Lung (tissue), 12 donors: ENCODE data around the gene SLC4A1. TPM values are rescaled to one million over a fixed set of nuclear protein-coding genes. Genes with fewer than 3 reads are reported as not detected.

Experiments used
- ATAC-seq: fragments of 200-7000 bp; cut with Tn5 transposase; one replicate; pipeline ENCODE4 v1.9.1; 2020; ENCODE audit warnings: moderate number of reproducible peaks; ENCODE audit not compliant: insufficient read depth, low FRiP score
- DNase-seq, 3 donors: peaks; one replicate each; pipeline ENCODE4 v3.0.0-alpha.2; 2013 to 2017
- H3K27ac ChIP-seq, 2 donors: one replicate each; pipeline ENCODE4 v1.5.1; 2013; ENCODE audit warnings: mild to moderate bottlenecking in 2 of 2, moderate library complexity in 2 of 2, control low read depth in 1 of 2, inconsistent platforms in 1 of 2, low read depth in 1 of 2, low read length in 1 of 2
- H3K27me3 ChIP-seq, 3 donors: one replicate each; pipeline ENCODE4 v1.5.1; 2013; ENCODE audit warnings: low read length in 2 of 3; ENCODE audit not compliant: control insufficient read depth in 3 of 3, insufficient read depth in 3 of 3
- H3K36me3 ChIP-seq, 4 donors: one replicate each; pipeline ENCODE4 v1.5.1; 2013; ENCODE audit warnings: low read length in 4 of 4, mild to moderate bottlenecking in 1 of 4, moderate library complexity in 1 of 4; ENCODE audit not compliant: control insufficient read depth in 4 of 4, insufficient read depth in 4 of 4
- H3K4me1 ChIP-seq, 5 donors: one replicate each; pipeline ENCODE4 v1.5.1; 2013; ENCODE audit warnings: low read length in 5 of 5, mild to moderate bottlenecking in 2 of 5, moderate library complexity in 1 of 5; ENCODE audit not compliant: control insufficient read depth in 5 of 5, insufficient read depth in 5 of 5
- H3K4me3 ChIP-seq: one replicate; pipeline ENCODE4 v1.5.1; 2013; ENCODE audit warnings: mild to moderate bottlenecking, control low read depth, moderate library complexity
- H3K9ac ChIP-seq, 2 donors: one replicate each; pipeline ENCODE4 v1.5.1; 2013; ENCODE audit warnings: low read length in 2 of 2, control low read depth in 1 of 2; ENCODE audit not compliant: insufficient read depth in 1 of 2
- H3K9me3 ChIP-seq, 4 donors: one replicate each; pipeline ENCODE4 v1.5.1; 2013; ENCODE audit warnings: low read length in 3 of 4, mild to moderate bottlenecking in 1 of 4, moderate library complexity in 1 of 4; ENCODE audit not compliant: control insufficient read depth in 4 of 4, insufficient read depth in 3 of 4
- CTCF ChIP-seq: IDR thresholded peaks from 2 replicates; pipeline ENCODE4 v1.5.1; 2012; ENCODE audit warnings: mild to moderate bottlenecking; ENCODE audit errors: control extremely low read depth, extremely low read depth
- WGBS, 2 donors: extraction: QIAGEN DNeasy Blood & Tissue Kit; methylation state at CpG; one replicate each; pipeline ENCODE4 v1.1.7; 2013; 5-methylcytosine and 5-hydroxymethylcytosine counted together
- polyA plus RNA-seq, 2 donors: library from polyadenylated mRNA; stranded (reverse); fragments of 200-250 nt; gene quantifications; one replicate each; pipeline ENCODE4 v1.2.1, GENCODE V29; 2013
- total RNA-seq, 2 donors: library from RNA; depleted of rRNA in 1 of 2; stranded (reverse); fragments of >200 nt in 1 of 2; gene quantifications; one replicate each; pipeline ENCODE4 v1.2.1, GENCODE V29; 2014 to 2021
- donor health status: control.
- donor health status: control.
- donor health status: Bipolar disorder and iron deficiency.
- donor health status: healthy.
- donor health status: DM: yes; HTN: yes; CAD: no.

SLC4A1 gene
- total and polyA plus RNA-seq, 4 donors = 0.10 to 40.9 (median 0.77) TPM

DNA sequence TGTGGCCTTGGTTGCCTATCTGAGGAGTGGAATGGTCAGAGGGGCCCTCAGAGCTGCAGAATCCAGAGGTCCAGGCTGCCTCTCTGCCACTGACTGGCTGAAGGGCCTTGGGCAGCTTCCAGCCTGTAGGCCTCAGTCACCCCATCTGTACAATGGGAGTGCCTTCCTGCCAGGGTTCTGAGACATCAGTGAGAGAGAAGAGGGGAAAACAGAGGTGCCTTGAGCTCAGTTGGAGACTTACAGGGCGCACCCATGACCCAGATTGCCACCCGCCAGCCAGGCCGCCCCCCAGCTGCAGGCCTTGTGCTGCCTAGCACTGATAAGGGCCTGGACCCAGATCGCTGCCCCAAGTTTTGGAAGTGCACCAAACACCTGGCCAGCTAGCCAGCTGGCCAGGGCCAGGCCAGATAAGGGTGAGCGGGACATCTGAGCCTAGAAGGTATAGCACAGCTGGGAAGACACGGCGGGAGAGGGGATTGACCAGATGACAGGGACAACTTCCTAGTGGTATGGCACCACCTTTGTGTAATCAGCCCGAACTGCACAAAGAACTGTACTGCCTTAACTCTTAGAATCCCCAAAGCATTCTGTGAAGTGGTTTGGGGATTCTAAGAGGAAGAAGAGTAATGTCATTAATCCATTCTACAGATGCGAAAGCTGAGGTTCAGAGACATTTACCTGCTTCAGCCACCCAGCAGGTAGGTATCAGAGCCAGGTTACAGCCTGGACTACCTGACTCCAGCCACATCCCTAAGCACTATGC, 1.4 kb downstream of the SLC4A1 start:
- no peak for TF ChIP-seq CTCF
- H3K36me3 ChIP-seq = no peaks in the 10 kb centered on the region
- no peak overlapping the region for H3K27ac ChIP-seq
- peaks cover 0 to 3% (median 0%) of the 10 kb centered on the region in 3 donors for H3K27me3 ChIP-seq
- no peak overlapping the region for H3K9ac ChIP-seq
- H3K4me1 ChIP-seq = no peaks in the 10 kb centered on the region
- no peaks in the 10 kb centered on the region for H3K9me3 ChIP-seq
- 78 to 86% methylated on average over 9 of the region's 9 CpGs for WGBS, 2 donors
- ATAC-seq = no peak
- peak in 2 of 3 donors; percentile 10 to 32 for DNase-seq
- no peak overlapping the region for H3K4me3 ChIP-seq

DNA sequence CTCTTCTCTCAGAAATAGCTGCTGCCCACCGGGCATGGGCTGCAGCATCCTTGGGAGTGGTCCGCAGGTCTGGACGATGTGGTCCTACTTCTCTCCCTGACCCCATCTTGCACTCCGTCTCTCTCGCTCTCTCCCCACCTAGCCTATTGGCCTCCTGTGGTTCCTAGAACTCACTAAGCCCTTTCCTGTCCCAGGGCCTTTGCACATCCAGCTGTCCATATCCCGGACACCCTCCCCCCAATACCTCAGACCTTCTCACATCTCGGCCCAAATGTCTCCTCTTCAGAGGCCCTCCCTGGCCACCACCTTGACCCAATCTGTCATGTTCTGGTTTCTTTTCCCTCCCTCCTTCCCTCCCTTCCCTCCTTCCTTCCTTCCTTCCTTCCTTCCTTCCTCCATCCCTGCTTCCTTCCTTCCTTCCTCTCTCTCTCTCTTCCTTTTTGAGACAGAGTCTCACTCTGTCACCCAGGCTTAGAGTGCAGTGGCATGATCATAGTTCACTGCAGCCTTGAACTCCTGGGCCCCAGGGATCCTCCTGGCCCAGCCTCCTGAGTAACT, 4.5 kb downstream of the SLC4A1 start:
- Histone ChIP-seq H3K4me1 (no peaks in the 10 kb centered on the region), H3K9ac (no peak overlapping the region), H3K27me3 (peaks cover 0 to 3% (median 0%) of the 10 kb centered on the region in 3 donors), H3K36me3 (no peaks in the 10 kb centered on the region), H3K27ac (no peak overlapping the region), H3K9me3 (no peaks in the 10 kb centered on the region), H3K4me3 (no peak overlapping the region)
- no peak for DNase-seq
- no peak for TF ChIP-seq CTCF
- ATAC-seq = no peak
- WGBS, 2 donors = 90 to 93% methylated on average over 7 of the region's 7 CpGs

DNA sequence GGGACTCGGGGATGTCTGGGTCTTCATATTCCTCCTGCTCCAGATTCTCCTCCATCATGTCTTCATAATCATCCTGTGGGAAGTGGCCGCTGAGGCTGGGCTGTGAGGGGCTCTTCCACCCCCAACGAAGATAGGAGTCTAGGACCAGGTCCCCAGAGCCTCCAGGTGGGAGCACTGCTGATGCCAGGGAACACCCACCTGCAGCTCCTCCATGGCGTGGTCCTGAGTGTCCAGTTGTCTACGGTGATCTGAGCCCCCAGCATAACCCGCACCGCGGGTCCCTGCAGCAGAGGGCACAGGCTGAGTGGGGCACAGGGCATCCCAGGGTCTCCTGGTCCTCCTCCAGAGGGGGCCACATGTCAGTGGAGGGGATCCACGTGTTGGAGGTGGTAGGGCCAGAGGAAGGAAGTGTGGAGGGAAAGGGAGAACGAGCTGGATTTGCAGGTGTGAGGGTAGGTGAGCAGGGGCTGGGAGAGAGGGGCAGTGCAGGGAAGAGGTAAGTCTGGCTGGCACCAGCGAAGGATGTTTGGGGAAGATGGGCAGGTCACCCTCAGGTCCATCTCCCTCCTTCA, 5.2 kb downstream of the SLC4A1 start:
- no peak overlapping the region for H3K4me3 ChIP-seq
- no peaks in the 10 kb centered on the region for H3K36me3 ChIP-seq
- DNase-seq (no peak), ATAC-seq (no peak)
- H3K27ac ChIP-seq = no peak overlapping the region
- 73 to 76% methylated on average over 10 to 11 of the region's 11 CpGs for WGBS, 2 donors
- TF ChIP-seq CTCF = no peak
- H3K27me3 ChIP-seq = peaks cover 0 to 3% (median 0%) of the 10 kb centered on the region in 3 donors
- no peak overlapping the region for H3K9ac ChIP-seq
- no peaks in the 10 kb centered on the region for H3K4me1 ChIP-seq
- H3K9me3 ChIP-seq = no peaks in the 10 kb centered on the region
